SK-N-SH (cell line): ENCODE measurements around the gene DIAPH2. TPM values are rescaled to one million over a fixed set of nuclear protein-coding genes. Genes with fewer than 3 reads are reported as not detected.

Experiments
- CTCF ChIA-PET: fragments of 300-600, 350-600 bp; formaldehyde crosslinking; extraction: SDS; loops from one replicate; lab custom pipeline; 2021; lab: Yijun Ruan, JAX
- POLR2A ChIA-PET: fragments of 350-600 bp; sonication (Branson Sonifier 250); formaldehyde crosslinking; extraction: SDS; loops from one replicate; lab custom pipeline; 2020; ENCODE audit warnings: antibody characterized with exemption, inconsistent platforms; lab: Yijun Ruan, JAX
- DNase-seq: peaks from one replicate; pipeline ENCODE4 v3.0.0; 2012
- H2AFZ ChIP-seq: fragments of 200-600 bp; sonication (generic); 2 replicates; pipeline ENCODE4 v1.8.1; 2016; ENCODE audit warnings: antibody characterized with exemption, mild to moderate bottlenecking, low read depth
- H3F3A ChIP-seq: fragments of 200-600 bp; sonication (generic); replicated peaks from 2 replicates; pipeline ENCODE3; 2016; ENCODE audit warnings: antibody characterized with exemption, mild to moderate bottlenecking; ENCODE audit not compliant: insufficient read depth
- H3K27ac ChIP-seq, 2 experiments: fragments of 200-500 bp in 1 of 2; fragments of 200-600 bp in 1 of 2; sonication (Bioruptor generic) in 1 of 2; sonication (generic), shearing (Covaris generic) in 1 of 2; 2 replicates each; pipeline versions ENCODE4 v1.5.1 to v1.6.1; 2014 to 2016; ENCODE audit warnings: low read depth in 2 of 2, inconsistent platforms in 1 of 2, low read length in 1 of 2, mild to moderate bottlenecking in 1 of 2, mixed read lengths in 1 of 2
- H3K27me3 ChIP-seq: fragments of 200-600 bp; sonication (generic), shearing (Covaris generic); 2 replicates; pipeline ENCODE4 v1.6.1; 2016; ENCODE audit warnings: mixed run types; ENCODE audit not compliant: insufficient read depth
- H3K36me3 ChIP-seq, 2 experiments: fragments of 200-500 bp in 1 of 2; fragments of 200-600 bp in 1 of 2; sonication (Bioruptor generic) in 1 of 2; sonication (generic) in 1 of 2; replicated peaks in 1 of 2; 2 replicates each; pipeline versions ENCODE3 to v1.5.1; 2014 to 2016; ENCODE audit warnings: low read length in 1 of 2, mild to moderate bottlenecking in 1 of 2; ENCODE audit not compliant: insufficient read depth in 2 of 2, control insufficient read depth in 1 of 2
- H3K4me1 ChIP-seq, 2 experiments: fragments of 200-500 bp in 1 of 2; fragments of 200-600 bp in 1 of 2; sonication (Bioruptor generic) in 1 of 2; sonication (generic), shearing (Covaris generic) in 1 of 2; 2 replicates each; pipeline versions ENCODE4 v1.5.1 to v1.6.1; 2014 to 2016; ENCODE audit warnings: low read depth in 1 of 2, low read length in 1 of 2, mixed run types in 1 of 2; ENCODE audit not compliant: insufficient read depth in 2 of 2, control insufficient read depth in 1 of 2
- H3K4me2 ChIP-seq: fragments of 200-600 bp; sonication (generic), shearing (Covaris generic); 2 replicates; pipeline ENCODE4 v1.6.1; 2017; ENCODE audit warnings: mixed run types
- H3K4me3 ChIP-seq, 2 experiments: fragments of 200-500 bp in 1 of 2; fragments of 200-600 bp in 1 of 2; sonication (Bioruptor generic) in 1 of 2; sonication (generic), shearing (Covaris generic) in 1 of 2; 2 replicates each; pipeline versions ENCODE4 v1.5.1 to v1.8.1; 2014 to 2016; ENCODE audit warnings: low read depth in 2 of 2, inconsistent platforms in 1 of 2, low read length in 1 of 2, mild to moderate bottlenecking in 1 of 2, mixed read lengths in 1 of 2, moderate library complexity in 1 of 2
- H3K79me2 ChIP-seq: fragments of 200-600 bp; sonication (generic); 2 replicates; pipeline ENCODE4 v1.8.1; 2017; ENCODE audit warnings: mild to moderate bottlenecking; ENCODE audit not compliant: insufficient read depth
- H3K9ac ChIP-seq: fragments of 200-600 bp; sonication (generic); 2 replicates; pipeline ENCODE4 v1.6.1; 2017; ENCODE audit warnings: mixed run types
- H3K9me2 ChIP-seq: fragments of 200-600 bp; sonication (generic); 2 replicates; pipeline ENCODE4 v1.6.1; 2017; ENCODE audit warnings: mixed run types
- H3K9me3 ChIP-seq: fragments of 200-600 bp; sonication (generic); 2 replicates; pipeline ENCODE4 v1.6.1; 2017; ENCODE audit warnings: mixed run types, mild to moderate bottlenecking, moderate library complexity
- H4K20me1 ChIP-seq: fragments of 200-600 bp; sonication (generic); 2 replicates; pipeline ENCODE4 v1.6.1; 2017; ENCODE audit warnings: mild to moderate bottlenecking, mixed run types; ENCODE audit not compliant: insufficient read depth
- ELF1 ChIP-seq: IDR thresholded peaks from 2 replicates; pipeline ENCODE4 v1.4.0; 2012
- FOXM1 ChIP-seq: IDR thresholded peaks from 2 replicates; pipeline ENCODE4 v1.4.0; 2012; ENCODE audit warnings: low read depth, mild to moderate bottlenecking
- GABPA ChIP-seq: IDR thresholded peaks from 2 replicates; pipeline ENCODE4 v1.4.0; 2012; ENCODE audit warnings: low read depth, mild to moderate bottlenecking
- GATA2 ChIP-seq: sonication (generic); formaldehyde crosslinking; IDR thresholded peaks from 2 replicates; pipeline ENCODE4 v1.5.0; 2020; ENCODE audit warnings: mild to moderate bottlenecking, missing genetic modification reagents
- MEF2A ChIP-seq: IDR thresholded peaks from 2 replicates; pipeline ENCODE4 v1.4.0; 2012; ENCODE audit warnings: low read depth, borderline replicate concordance
- PBX3 ChIP-seq: IDR thresholded peaks from 2 replicates; pipeline ENCODE4; 2012
- RAD21 ChIP-seq: IDR thresholded peaks from 2 replicates; pipeline ENCODE4 v1.6.1; 2012; ENCODE audit warnings: mild to moderate bottlenecking, low read length
- REST ChIP-seq: IDR thresholded peaks from 2 replicates; pipeline ENCODE4 v1.6.1; 2012; ENCODE audit warnings: mild to moderate bottlenecking, low read depth, low read length, moderate library complexity
- RFX5 ChIP-seq: IDR thresholded peaks from 2 replicates; pipeline ENCODE4 v1.6.1; 2012; ENCODE audit warnings: mild to moderate bottlenecking, improper control_type of control experiment, low read length
- SIN3A ChIP-seq: IDR thresholded peaks from 2 replicates; pipeline ENCODE4 v1.6.1; 2012; ENCODE audit warnings: low read depth, mild to moderate bottlenecking, low read length, moderate library complexity, borderline replicate concordance
- SMC3 ChIP-seq: IDR thresholded peaks from 2 replicates; pipeline ENCODE4 v1.6.1; 2012; ENCODE audit warnings: low read depth, low read length, improper control_type of control experiment
- TEAD4 ChIP-seq: IDR thresholded peaks from 2 replicates; pipeline ENCODE4 v1.4.0; 2012; ENCODE audit warnings: mild to moderate bottlenecking, borderline replicate concordance; ENCODE audit not compliant: insufficient read depth
- USF2 ChIP-seq: fragments of 150-350 bp; IDR thresholded peaks from 2 replicates; pipeline ENCODE4 v1.6.1; 2017; ENCODE audit warnings: antibody characterized with exemption, low read length, low read depth, borderline replicate concordance
- polyA plus RNA-seq, 3 experiments: library from polyadenylated mRNA; depleted of rRNA; stranded (reverse); fragments of >200 nt; gene quantifications; 2 replicates each; pipeline ENCODE4 v1.2.3, GENCODE V29; 2012
- TF ChIP-seq, protein P1 (sequence below): fragments of 150-350 bp; IDR thresholded peaks from 2 replicates; pipeline ENCODE4 v1.6.1; 2016; ENCODE audit warnings: mild to moderate bottlenecking, low read depth, low read length
- TF ChIP-seq, protein P2 (sequence below): IDR thresholded peaks from 2 replicates; pipeline ENCODE4 v1.4.0; 2012; ENCODE audit warnings: low read depth
- TF ChIP-seq, protein P3 (sequence below): IDR thresholded peaks from 2 replicates; pipeline ENCODE4 v1.4.0; 2012; ENCODE audit warnings: low read depth, borderline replicate concordance

DIAPH2 gene
- polyA plus RNA-seq, 1 of the 3 experiments (the other 2 are of a cell fraction): 1.1 TPM

DNA sequence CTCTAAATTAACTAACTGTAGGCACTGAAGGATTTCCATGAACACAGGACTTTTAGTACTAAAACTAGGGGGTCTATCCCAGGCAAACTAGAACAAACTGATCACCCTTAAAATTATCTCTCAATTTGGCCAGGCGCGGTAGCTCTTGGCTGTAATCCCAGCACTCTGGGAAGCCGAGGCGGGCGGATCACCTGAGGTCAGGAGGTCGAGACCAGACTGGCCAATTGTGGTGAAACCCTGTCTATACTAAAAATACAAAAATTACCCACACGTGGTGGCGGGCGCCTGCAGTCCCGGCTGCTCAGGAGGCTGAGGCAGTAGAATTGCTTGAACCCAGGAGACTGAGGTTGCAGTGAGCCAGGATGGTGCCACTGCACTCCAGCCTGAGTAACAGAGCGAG, 635.7 kb downstream of the DIAPH2 start (continued):
- TF ChIP-seq REST (no peak), GABPA (no peak)
- TF ChIP-seq, protein P1, sequence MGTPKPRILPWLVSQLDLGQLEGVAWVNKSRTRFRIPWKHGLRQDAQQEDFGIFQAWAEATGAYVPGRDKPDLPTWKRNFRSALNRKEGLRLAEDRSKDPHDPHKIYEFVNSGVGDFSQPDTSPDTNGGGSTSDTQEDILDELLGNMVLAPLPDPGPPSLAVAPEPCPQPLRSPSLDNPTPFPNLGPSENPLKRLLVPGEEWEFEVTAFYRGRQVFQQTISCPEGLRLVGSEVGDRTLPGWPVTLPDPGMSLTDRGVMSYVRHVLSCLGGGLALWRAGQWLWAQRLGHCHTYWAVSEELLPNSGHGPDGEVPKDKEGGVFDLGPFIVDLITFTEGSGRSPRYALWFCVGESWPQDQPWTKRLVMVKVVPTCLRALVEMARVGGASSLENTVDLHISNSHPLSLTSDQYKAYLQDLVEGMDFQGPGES: no peak

GRCh38 chrX:97322401-97322800, 637.8 kb downstream of the DIAPH2 start:
- no peaks in the 10 kb centered on the region for H3K9me2 ChIP-seq
- no peak overlapping the region for H3K4me2 ChIP-seq
- no peaks in the 10 kb centered on the region for H3K36me3 ChIP-seq
- TF ChIP-seq GATA2 (no peak), RAD21 (no peak), RFX5 (no peak), USF2 (no peak), SMC3 (no peak), ELF1 (no peak), FOXM1 (no peak), MEF2A (no peak), TEAD4 (no peak), PBX3 (no peak), SIN3A (no peak)
- TF ChIP-seq, protein P2, sequence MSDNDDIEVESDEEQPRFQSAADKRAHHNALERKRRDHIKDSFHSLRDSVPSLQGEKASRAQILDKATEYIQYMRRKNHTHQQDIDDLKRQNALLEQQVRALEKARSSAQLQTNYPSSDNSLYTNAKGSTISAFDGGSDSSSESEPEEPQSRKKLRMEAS: no peak
- TF ChIP-seq, protein P3, sequence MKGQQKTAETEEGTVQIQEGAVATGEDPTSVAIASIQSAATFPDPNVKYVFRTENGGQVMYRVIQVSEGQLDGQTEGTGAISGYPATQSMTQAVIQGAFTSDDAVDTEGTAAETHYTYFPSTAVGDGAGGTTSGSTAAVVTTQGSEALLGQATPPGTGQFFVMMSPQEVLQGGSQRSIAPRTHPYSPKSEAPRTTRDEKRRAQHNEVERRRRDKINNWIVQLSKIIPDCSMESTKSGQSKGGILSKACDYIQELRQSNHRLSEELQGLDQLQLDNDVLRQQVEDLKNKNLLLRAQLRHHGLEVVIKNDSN: no peak
- no peak overlapping the region for H2AFZ ChIP-seq
- H3K27me3 ChIP-seq: no peaks in the 10 kb centered on the region; the same call in 1 of the 2 replicates
- H3K4me1 ChIP-seq: no peaks in the 10 kb centered on the region
- H3K79me2 ChIP-seq: no peaks in the 10 kb centered on the region
- H3F3A ChIP-seq: no peaks in the 10 kb centered on the region
- H4K20me1 ChIP-seq: no peaks in the 10 kb centered on the region
- H3K9ac ChIP-seq: no peak overlapping the region
- POLR2A ChIA-PET: no interaction called here
- DNase-seq: no peak
- no peak overlapping the region for H3K4me3 ChIP-seq
- no peaks in the 10 kb centered on the region for H3K9me3 ChIP-seq
- no peak overlapping the region for H3K27ac ChIP-seq
- CTCF ChIA-PET: no interaction called here
